HepG2 (cell line): ENCODE data around the gene DSTYK. TPM values are rescaled to one million over a fixed set of nuclear protein-coding genes. Genes with fewer than 3 reads are reported as not detected.

ENCODE experiments used
- ATAC-seq: fragments of 200-7000 bp; cut with Tn5 transposase; 3 replicates; pipeline ENCODE4 v1.9.1; 2020; ENCODE audit warnings: mild to moderate bottlenecking, moderate library complexity
- BruUV-seq: library from RNA; stranded (reverse); fragments of 400-500 nt; replicated peaks from 2 replicates; lab custom pipeline; 2021; lab: Mats Ljungman, UMichigan
- CTCF ChIA-PET: fragments of 300-600 bp; formaldehyde crosslinking; extraction: SDS; loops from one replicate; lab custom pipeline; 2021; ENCODE audit warnings: low total read pairs, inconsistent platforms, low intra/inter-chr PET ratio; lab: Yijun Ruan, JAX
- POLR2A ChIA-PET: fragments of 350-600 bp; sonication (Branson Sonifier 250); formaldehyde crosslinking; loops from one replicate; lab custom pipeline; 2020; ENCODE audit warnings: antibody characterized with exemption, inconsistent platforms; lab: Yijun Ruan, JAX
- DNase-seq: peaks from one replicate; pipeline ENCODE4 v3.0.0-alpha.2; 2015; ENCODE audit warnings: low spot score
- FAIRE-seq: peaks from 3 replicates; lab custom pipeline; 2011; peaks lifted over from hg19 to GRCh38; lab: Jason Lieb, UNC
- H2AFZ ChIP-seq: one replicate; pipeline ENCODE4 v1.6.1; 2011; ENCODE audit warnings: low read length, inconsistent platforms
- H3K27ac ChIP-seq: fragments of 300-600 bp; 3 replicates; pipeline ENCODE4 v1.8.0; 2011; ENCODE audit warnings: mixed run types, mild to moderate bottlenecking, mixed read lengths, low read length, inconsistent platforms; ENCODE audit not compliant: insufficient read depth; ENCODE audit errors: extremely low read length
- H3K27me3 ChIP-seq, 2 experiments: fragments of 200-600 bp in 1 of 2; 2 replicates in 1 of 2; 3 replicates in 1 of 2; pipeline versions ENCODE4 v1.6.0 to v1.8.0; 2011; ENCODE audit warnings: low read length in 2 of 2, mild to moderate bottlenecking in 2 of 2, moderate library complexity in 2 of 2, inconsistent platforms in 1 of 2; ENCODE audit not compliant: insufficient read depth in 2 of 2, control insufficient read depth in 1 of 2
- H3K36me3 ChIP-seq, 2 experiments: fragments of 200-600 bp in 1 of 2; replicated peaks in 1 of 2; 2 replicates in 1 of 2; 3 replicates in 1 of 2; pipeline versions ENCODE4 v1.5.1 to v1.8.0; 2011; ENCODE audit warnings: low read length in 2 of 2, inconsistent platforms in 1 of 2; ENCODE audit not compliant: insufficient read depth in 2 of 2, control insufficient read depth in 1 of 2
- H3K4me1 ChIP-seq: 2 replicates; pipeline ENCODE4 v1.5.1; 2012; ENCODE audit warnings: low read length, inconsistent platforms; ENCODE audit not compliant: insufficient read depth
- H3K4me2 ChIP-seq: 2 replicates; pipeline ENCODE4 v1.6.0; 2011; ENCODE audit warnings: low read depth, low read length, inconsistent platforms
- H3K4me3 ChIP-seq, 3 experiments: fragments of 200-600 bp in 1 of 3; sonication (generic), shearing (Covaris generic) in 1 of 3; replicated peaks in 1 of 3; 2 replicates each; pipeline ENCODE4 v1.5.1; 2011 to 2016; ENCODE audit warnings: low read length in 3 of 3, inconsistent platforms in 2 of 3, low read depth in 2 of 3, mild to moderate bottlenecking in 2 of 3, control low read depth in 1 of 3, mixed read lengths in 1 of 3; ENCODE audit not compliant: insufficient read depth in 1 of 3
- H3K79me2 ChIP-seq: one replicate; pipeline ENCODE4 v1.6.1; 2011; ENCODE audit warnings: low read length, inconsistent platforms; ENCODE audit not compliant: insufficient read depth
- H3K9ac ChIP-seq: 2 replicates; pipeline ENCODE4 v1.6.0; 2011; ENCODE audit warnings: mild to moderate bottlenecking, low read depth, low read length, inconsistent platforms; ENCODE audit not compliant: insufficient read depth
- H3K9me3 ChIP-seq: 2 replicates; pipeline ENCODE4 v1.5.1; 2012; ENCODE audit warnings: mild to moderate bottlenecking, low read length
- H4K20me1 ChIP-seq: 2 replicates; pipeline ENCODE4 v1.6.0; 2011; ENCODE audit warnings: inconsistent platforms, mild to moderate bottlenecking, low read length, moderate library complexity; ENCODE audit not compliant: insufficient read depth
- CBX2 ChIP-seq, 2 experiments: fragments of 200-600 bp in 1 of 2; sonication (generic); formaldehyde crosslinking in 1 of 2; IDR thresholded peaks; 2 replicates each; pipeline versions ENCODE4 v1.7.0 to v1.8.1; 2018 to 2022; ENCODE audit warnings: low read depth in 2 of 2, low read length in 1 of 2, mild to moderate bottlenecking in 1 of 2, missing genetic modification reagents in 1 of 2
- DRAP1 ChIP-seq: IDR thresholded peaks from 2 replicates; pipeline ENCODE4 v1.6.1; 2016; ENCODE audit warnings: missing genetic modification reagents, missing compliant biosample characterization
- MAZ ChIP-seq, 2 experiments: sonication (generic) in 1 of 2; formaldehyde crosslinking in 1 of 2; IDR thresholded peaks; 2 replicates each; pipeline versions ENCODE4 v1.5.0 to v1.6.1; 2012 to 2020; ENCODE audit warnings: low read depth in 2 of 2, mild to moderate bottlenecking in 2 of 2, borderline replicate concordance in 1 of 2, improper control_type of control experiment in 1 of 2, low read length in 1 of 2, missing genetic modification reagents in 1 of 2, moderate library complexity in 1 of 2
- REXO4 ChIP-seq: sonication (generic); formaldehyde crosslinking; IDR thresholded peaks from 2 replicates; pipeline ENCODE4 v1.8.0; 2022; ENCODE audit warnings: missing genetic modification reagents, mild to moderate bottlenecking, borderline replicate concordance
- THAP8 ChIP-seq: sonication (generic); formaldehyde crosslinking; IDR thresholded peaks from 2 replicates; pipeline ENCODE4 v1.5.1; 2020; ENCODE audit warnings: missing genetic modification reagents, mild to moderate bottlenecking, borderline replicate concordance
- ZBTB46 ChIP-seq: sonication (generic); formaldehyde crosslinking; IDR thresholded peaks from 2 replicates; pipeline ENCODE4 v1.4.0; 2020; ENCODE audit warnings: mild to moderate bottlenecking, missing genetic modification reagents, borderline replicate concordance
- ZFP41 ChIP-seq: sonication (generic); formaldehyde crosslinking; IDR thresholded peaks from 2 replicates; pipeline ENCODE4 v1.4.0; 2020; ENCODE audit warnings: mild to moderate bottlenecking, missing genetic modification reagents, borderline replicate concordance
- ZIK1 ChIP-seq: sonication (generic); formaldehyde crosslinking; IDR thresholded peaks from 2 replicates; pipeline ENCODE4 v1.5.0; 2020; ENCODE audit warnings: mild to moderate bottlenecking, low read depth, missing genetic modification reagents, borderline replicate concordance
- ZNF251 ChIP-seq: sonication (generic); formaldehyde crosslinking; IDR thresholded peaks from 2 replicates; pipeline ENCODE4 v1.9.0; 2021; ENCODE audit warnings: mild to moderate bottlenecking, missing genetic modification reagents
- WGBS: methylation state at CpG from one replicate; pipeline ENCODE4 v1.1.6; 2017; ENCODE audit warnings: low lambda C conversion rate; 5-methylcytosine and 5-hydroxymethylcytosine counted together
- in situ Hi-C: cut with HindIII; loops from 2 replicates; pipeline ENCODE4 v1.10.0; 2017; ENCODE audit warnings: low pct_unique_long_range_greater_than_20kb; ENCODE audit not compliant: extremely low pct_ligation_motif_present
- intact Hi-C: fragments of 100-400 bp; cut with micrococcal nuclease; formaldehyde crosslinking; loops from one replicate; pipeline ENCODE4 v1.10.0; 2022; ENCODE audit not compliant: unreplicated experiment
- polyA plus RNA-seq, 8 experiments: library from polyadenylated mRNA; depleted of rRNA in 3 of 8; stranded (reverse) in 7 of 8; unstranded in 1 of 8; fragments of >200 nt; fragmentation: Illumina TruSeq in 4 of 8; extraction: Trizol in 4 of 8; gene quantifications; 2 replicates each; pipeline versions ENCODE4 v1.2.1 to v1.2.3, GENCODE V29; 2011 to 2016; ENCODE audit warnings: low read depth in 4 of 8, missing spikeins in 1 of 8, mixed read lengths in 1 of 8; ENCODE audit not compliant: insufficient read depth in 1 of 8
- total RNA-seq, 5 experiments: library from RNA; depleted of rRNA; stranded (reverse); fragments of >200 nt; fragmentation: Illumina TruSeq; extraction: Trizol; gene quantifications; 2 replicates each; pipeline ENCODE4 v1.2.3, GENCODE V29; 2016; ENCODE audit warnings: low read depth in 1 of 5
- TF ChIP-seq, protein P1 (sequence below): sonication (generic); formaldehyde crosslinking; IDR thresholded peaks from 2 replicates; pipeline ENCODE4 v1.4.0; 2020; ENCODE audit warnings: missing genetic modification reagents
- TF ChIP-seq, protein P2 (sequence below): sonication (generic); formaldehyde crosslinking; IDR thresholded peaks from 2 replicates; pipeline ENCODE4 v1.9.0; 2021; ENCODE audit warnings: missing genetic modification reagents, borderline replicate concordance

The DSTYK gene
- total and polyA plus RNA-seq, 2 of the 13 experiments (the other 11 are each of a cell fraction or from before 2014, with no cell fraction given): 2.6 to 4.8 TPM

DNA sequence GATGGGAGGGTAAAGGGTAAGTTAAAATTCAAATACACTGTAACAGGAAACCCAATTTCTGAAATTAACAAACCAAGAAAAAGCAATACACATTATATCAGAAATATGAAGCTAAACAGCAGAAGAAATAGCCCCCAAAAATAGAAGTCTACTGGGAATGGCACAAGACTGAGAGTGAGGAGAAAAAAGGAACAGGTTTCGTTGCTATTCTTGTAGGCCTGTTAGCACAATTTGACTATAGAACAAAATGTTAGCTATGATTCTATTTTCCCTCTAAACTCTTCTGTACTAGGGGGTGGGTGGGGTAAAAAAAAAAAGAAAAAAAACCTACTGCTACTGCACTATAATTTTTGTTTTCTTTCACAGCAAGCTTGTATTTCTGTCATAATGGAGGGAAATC lies 102.2 kb downstream of the DSTYK start:
- ChIA-PET CTCF (no interaction called here), POLR2A (interaction anchor here (2.6 kb wide), 1 partner anchor 12 kb away, joined by 8 read pairs; the partner anchor contains the start of gene RBBP5)
- intact Hi-C loops: no loop called here
- TF ChIP-seq, protein P1, sequence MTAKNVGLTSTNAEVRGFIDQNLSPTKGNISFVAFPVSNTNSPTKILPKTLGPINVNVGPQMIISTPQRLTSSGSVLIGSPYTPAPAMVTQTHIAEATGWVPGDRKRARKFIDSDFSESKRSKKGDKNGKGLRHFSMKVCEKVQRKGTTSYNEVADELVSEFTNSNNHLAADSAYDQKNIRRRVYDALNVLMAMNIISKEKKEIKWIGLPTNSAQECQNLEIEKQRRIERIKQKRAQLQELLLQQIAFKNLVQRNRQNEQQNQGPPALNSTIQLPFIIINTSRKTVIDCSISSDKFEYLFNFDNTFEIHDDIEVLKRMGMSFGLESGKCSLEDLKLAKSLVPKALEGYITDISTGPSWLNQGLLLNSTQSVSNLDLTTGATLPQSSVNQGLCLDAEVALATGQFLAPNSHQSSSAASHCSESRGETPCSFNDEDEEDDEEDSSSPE (CRISPR knock-in tag): no peak
- TF ChIP-seq ZFP41 (CRISPR knock-in tag) (no peak), ZBTB46 (CRISPR knock-in tag) (no peak), REXO4 (CRISPR knock-in tag) (no peak), ZIK1 (no peak), ZNF251 (CRISPR knock-in tag) (no peak), THAP8 (CRISPR knock-in tag) (no peak), CBX2 (IDR thresholded peaks at IDR 0.05; ENCODE audit: low read depth, low read length) (no peak), CBX2 (CRISPR knock-in tag; IDR thresholded peaks at IDR 0.05; ENCODE audit: low read depth) (no peak), DRAP1 (CRISPR knock-in tag) (no peak), MAZ (IDR thresholded peaks at IDR 0.05; ENCODE audit: borderline replicate concordance, low read depth, low read length) (no peak), MAZ (CRISPR knock-in tag; IDR thresholded peaks at IDR 0.05; ENCODE audit: low read depth) (no peak)
- TF ChIP-seq, protein P2, sequence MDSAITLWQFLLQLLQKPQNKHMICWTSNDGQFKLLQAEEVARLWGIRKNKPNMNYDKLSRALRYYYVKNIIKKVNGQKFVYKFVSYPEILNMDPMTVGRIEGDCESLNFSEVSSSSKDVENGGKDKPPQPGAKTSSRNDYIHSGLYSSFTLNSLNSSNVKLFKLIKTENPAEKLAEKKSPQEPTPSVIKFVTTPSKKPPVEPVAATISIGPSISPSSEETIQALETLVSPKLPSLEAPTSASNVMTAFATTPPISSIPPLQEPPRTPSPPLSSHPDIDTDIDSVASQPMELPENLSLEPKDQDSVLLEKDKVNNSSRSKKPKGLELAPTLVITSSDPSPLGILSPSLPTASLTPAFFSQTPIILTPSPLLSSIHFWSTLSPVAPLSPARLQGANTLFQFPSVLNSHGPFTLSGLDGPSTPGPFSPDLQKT (CRISPR knock-in tag): no peak
- Histone ChIP-seq H3K36me3 (peaks cover 1 to 42% of the 10 kb centered on the region in 2 experiments; a peak in 4 of 5 replicates), H4K20me1 (no peaks in the 10 kb centered on the region), H3K27ac (no peak overlapping the region), H3K9ac (no peak overlapping the region), H3K79me2 (no peaks in the 10 kb centered on the region), H3K9me3 (no peaks in the 10 kb centered on the region), H3K4me3 (no peak overlapping the region), H3K4me1 (no peaks in the 10 kb centered on the region), H2AFZ (no peak overlapping the region), H3K27me3 (no peaks in the 10 kb centered on the region), H3K4me2 (no peak overlapping the region)
- in situ Hi-C loops: no loop called here
- WGBS: 90% methylated on average over 1 of the region's 1 CpG
- DNase-seq (no peak), FAIRE-seq (no peak), ATAC-seq (no peak)
- BruUV-seq: no TSS peak
